Colonic mucosa (tissue), 4 donors: ENCODE results near the gene PIP4P1. TPM values are rescaled to one million over a fixed set of nuclear protein-coding genes. Genes with fewer than 3 reads are reported as not detected.
"Not testable (repeated sequence)": the region's sequence is repeated elsewhere in the genome, so short reads cannot be mapped to it uniquely, and the experiment has no call there.

Experiments used
- DNase-seq: peaks from one replicate; pipeline ENCODE4 v3.0.0-alpha.2; 2020
- H3K27ac ChIP-seq: fragments of 200-600 bp; one replicate; pipeline ENCODE4 v1.8.0; 2021
- H3K27me3 ChIP-seq: fragments of 200-600 bp; one replicate; pipeline ENCODE4 v1.8.0; 2021
- H3K36me3 ChIP-seq: fragments of 200-600 bp; one replicate; pipeline ENCODE4 v1.8.0; 2021
- H3K4me1 ChIP-seq: fragments of 200-600 bp; one replicate; pipeline ENCODE4 v1.8.0; 2021; ENCODE audit warnings: mild to moderate bottlenecking
- H3K4me3 ChIP-seq: fragments of 200-600 bp; one replicate; pipeline ENCODE4 v1.8.0; 2021
- H3K9ac ChIP-seq, 2 donors: one replicate each; pipeline ENCODE4 v1.7.0; 2013; ENCODE audit warnings: control low read depth in 2 of 2, low read depth in 2 of 2, low read length in 2 of 2
- H3K9me3 ChIP-seq: fragments of 200-600 bp; one replicate; pipeline ENCODE4 v1.8.0; 2021
- CTCF ChIP-seq: fragments of 200-600 bp; IDR thresholded peaks from one replicate; pipeline ENCODE4 v1.8.0; 2022; ENCODE audit warnings: antibody characterized with exemption, mild to moderate bottlenecking
- intact Hi-C: fragments of 100-400 bp; cut with DNase I; formaldehyde crosslinking; loops from one replicate; pipeline ENCODE4 v1.14.1; 2022
- total RNA-seq, 2 donors: library from RNA; stranded (reverse); fragmentation: NEBNext Ultra II Directional in 1 of 2; extraction: Animal tissue kit (Norgen Biotek cat#: 25700) in 1 of 2; gene quantifications; one replicate each; pipeline ENCODE4 v1.2.1, GENCODE V29; 2021
- donor health status: healthy.
- donor health status: DM: no; HTN: no; CAD: no.
- donor health status: DM: no; HTN: no; CAD: no.

Gene PIP4P1
- total RNA-seq: 10 to 100 TPM; 30.3 to 54.6 TPM

- Histone ChIP-seq H3K4me1 (peaks cover 12% of the 10 kb centered on the region), H3K27me3 (no peaks in the 10 kb centered on the region), H3K4me3 (peak within 1 kb of the TSS; percentile 91), H3K9me3 (no peaks in the 10 kb centered on the region), H3K36me3 (peaks cover 16% of the 10 kb centered on the region), H3K27ac (peak within 1 kb of the TSS; percentile 95), H3K9ac (peak within 1 kb of the TSS; percentile 72 to 98)
- intact Hi-C loops: loop anchor here (10.0 kb wide), 2 partner anchors 117 to 223 kb away; partner anchors contain the start of genes ANG, PARP2 and RNASE4
- peak; percentile 99 for DNase-seq
- no peak for TF ChIP-seq CTCF
These were observed at the start of gene PIP4P1 for GRCh38 chr14:20461225-20462141. Gene PIP4P1, minus strand, starts transcription at chr14:20461434. Its CDS starts 109 bp downstream, at chr14:20461325.

GRCh38 chr14:20508367-20508766 lies 47.1 kb upstream of the PIP4P1 start:
- no peak for TF ChIP-seq CTCF
- no peak for DNase-seq
- no peak overlapping the region for H3K27ac ChIP-seq
- no peak overlapping the region for H3K9ac ChIP-seq
- intact Hi-C loops: no loop called here
- no peaks in the 10 kb centered on the region for H3K4me1 ChIP-seq
- H3K9me3 ChIP-seq: no peaks in the 10 kb centered on the region
- H3K27me3 ChIP-seq: no peaks in the 10 kb centered on the region
- H3K36me3 ChIP-seq: no peaks in the 10 kb centered on the region
- H3K4me3 ChIP-seq: no peak overlapping the region

GRCh38 chr14:20507537-20507936 lies 46.3 kb upstream of the PIP4P1 start:
- H3K4me3 ChIP-seq, H3K9ac ChIP-seq, H3K9me3 ChIP-seq, DNase-seq, intact Hi-C loops, H3K27ac ChIP-seq, H3K36me3 ChIP-seq, H3K4me1 ChIP-seq, H3K27me3 ChIP-seq: not testable (repeated sequence)

GRCh38 chr14:20506752-20507151 lies 45.5 kb upstream of the PIP4P1 start:
- H3K9ac ChIP-seq, H3K4me3 ChIP-seq, H3K9me3 ChIP-seq, intact Hi-C loops, H3K27ac ChIP-seq, H3K36me3 ChIP-seq, DNase-seq, H3K27me3 ChIP-seq, H3K4me1 ChIP-seq: not testable (repeated sequence)

DNA sequence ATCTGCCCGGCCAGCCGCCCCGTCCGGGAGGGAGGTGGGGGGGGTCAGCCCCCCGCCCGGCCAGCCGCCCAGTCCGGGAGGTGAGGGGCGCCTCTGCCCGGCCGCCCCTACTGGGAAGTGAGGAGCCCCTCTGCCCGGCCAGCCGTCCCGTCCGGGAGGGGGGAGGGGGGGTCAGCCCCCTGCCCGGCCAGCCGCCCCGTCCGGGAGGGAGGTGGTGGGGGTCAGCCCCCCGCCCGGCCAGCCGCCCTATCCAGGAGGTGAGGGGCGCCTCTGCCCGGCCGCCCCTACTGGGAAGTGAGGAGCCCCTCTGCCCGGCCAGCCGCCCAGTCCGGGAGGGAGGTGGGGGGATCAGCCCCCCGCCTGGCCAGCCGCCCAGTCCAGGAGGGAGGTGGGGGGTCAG lies 45.0 kb upstream of the PIP4P1 start:
- DNase-seq, H3K27ac ChIP-seq, H3K9me3 ChIP-seq, H3K36me3 ChIP-seq, H3K4me3 ChIP-seq, H3K9ac ChIP-seq, H3K27me3 ChIP-seq, intact Hi-C loops, H3K4me1 ChIP-seq: not testable (repeated sequence)

- DNase-seq: no peak
- Histone ChIP-seq H3K27me3 (no peaks in the 10 kb centered on the region), H3K9me3 (no peaks in the 10 kb centered on the region), H3K4me3 (no peak overlapping the region), H3K27ac (no peak overlapping the region), H3K36me3 (no peaks in the 10 kb centered on the region), H3K9ac (no peak overlapping the region), H3K4me1 (no peaks in the 10 kb centered on the region)
- intact Hi-C loops: no loop called here
- no peak for TF ChIP-seq CTCF
These were observed 42.7 kb upstream of the PIP4P1 start for GRCh38 chr14:20503898-20504297.

DNA sequence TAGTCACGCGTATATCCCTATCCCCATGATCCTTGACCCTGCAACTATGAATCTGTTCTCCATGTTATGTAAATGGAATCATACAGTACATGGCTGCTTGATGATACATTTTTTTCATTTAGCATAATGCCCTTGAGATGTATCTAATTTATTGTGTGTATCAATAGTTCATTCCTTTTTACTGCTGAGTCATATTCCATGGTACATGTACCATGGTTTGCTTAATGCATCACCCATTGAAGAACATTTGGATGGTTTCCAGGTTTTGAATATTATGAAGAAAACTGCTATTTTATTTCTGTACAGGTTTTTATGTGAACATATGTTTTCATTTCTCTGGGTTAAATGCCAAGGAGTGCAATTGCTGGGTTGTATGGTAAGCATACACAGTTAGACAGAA lies 40.1 kb upstream of the PIP4P1 start:
- H3K9me3 ChIP-seq: no peaks in the 10 kb centered on the region
- no peak overlapping the region for H3K27ac ChIP-seq
- H3K4me3 ChIP-seq: no peak overlapping the region
- intact Hi-C loops: no loop called here
- H3K27me3 ChIP-seq: no peaks in the 10 kb centered on the region
- TF ChIP-seq CTCF: no peak
- DNase-seq: no peak
- no peaks in the 10 kb centered on the region for H3K4me1 ChIP-seq
- H3K36me3 ChIP-seq: no peaks in the 10 kb centered on the region
- H3K9ac ChIP-seq: no peak overlapping the region
